ENCODE results near the gene PAIP2B. TPM values are rescaled to one million over a fixed set of nuclear protein-coding genes. Genes with fewer than 3 reads are reported as not detected.

The PAIP2B gene
- total and polyA plus RNA-seq, 4 donors: 1.4 to 10.4 (median 6.0) TPM

DNA sequence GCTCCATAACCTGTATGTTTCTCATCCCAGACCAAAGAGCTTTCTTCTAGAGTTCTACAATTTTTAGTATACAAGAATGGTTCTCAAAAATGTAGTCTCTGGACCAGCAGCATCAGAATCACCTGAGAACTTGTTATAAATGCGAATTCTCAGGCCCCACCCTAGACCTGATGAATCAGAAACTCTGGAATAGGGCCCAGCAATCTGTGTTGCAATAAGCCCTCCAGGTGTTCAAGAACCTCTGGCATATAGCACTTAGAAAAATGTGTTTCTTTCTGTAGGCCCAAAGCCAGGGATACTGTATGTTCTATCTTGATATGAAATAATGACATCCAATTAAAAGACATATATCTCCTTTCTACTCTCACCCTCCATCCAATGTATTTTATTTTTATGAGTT is 10.4 kb downstream of the PAIP2B start:
- H3K36me3 ChIP-seq (ENCODE audit: control insufficient read depth in 4 of 4, insufficient read depth in 4 of 4, low read length in 4 of 4): no peaks in the 10 kb centered on the region
- H3K27me3 ChIP-seq (ENCODE audit: control insufficient read depth in 3 of 3, insufficient read depth in 3 of 3, low read length in 2 of 3): no peaks in the 10 kb centered on the region
- DNase-seq (no peak), ATAC-seq (ENCODE audit: insufficient read depth, low FRiP score) (no peak)
- WGBS, 2 donors: 65 to 86% methylated on average over 1 of the region's 1 CpG
- TF ChIP-seq, protein P1, sequence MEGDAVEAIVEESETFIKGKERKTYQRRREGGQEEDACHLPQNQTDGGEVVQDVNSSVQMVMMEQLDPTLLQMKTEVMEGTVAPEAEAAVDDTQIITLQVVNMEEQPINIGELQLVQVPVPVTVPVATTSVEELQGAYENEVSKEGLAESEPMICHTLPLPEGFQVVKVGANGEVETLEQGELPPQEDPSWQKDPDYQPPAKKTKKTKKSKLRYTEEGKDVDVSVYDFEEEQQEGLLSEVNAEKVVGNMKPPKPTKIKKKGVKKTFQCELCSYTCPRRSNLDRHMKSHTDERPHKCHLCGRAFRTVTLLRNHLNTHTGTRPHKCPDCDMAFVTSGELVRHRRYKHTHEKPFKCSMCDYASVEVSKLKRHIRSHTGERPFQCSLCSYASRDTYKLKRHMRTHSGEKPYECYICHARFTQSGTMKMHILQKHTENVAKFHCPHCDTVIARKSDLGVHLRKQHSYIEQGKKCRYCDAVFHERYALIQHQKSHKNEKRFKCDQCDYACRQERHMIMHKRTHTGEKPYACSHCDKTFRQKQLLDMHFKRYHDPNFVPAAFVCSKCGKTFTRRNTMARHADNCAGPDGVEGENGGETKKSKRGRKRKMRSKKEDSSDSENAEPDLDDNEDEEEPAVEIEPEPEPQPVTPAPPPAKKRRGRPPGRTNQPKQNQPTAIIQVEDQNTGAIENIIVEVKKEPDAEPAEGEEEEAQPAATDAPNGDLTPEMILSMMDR (IDR thresholded peaks at IDR 0.05; ENCODE audit: control extremely low read depth, extremely low read depth): no peak
- no peaks in the 10 kb centered on the region for H3K4me1 ChIP-seq (ENCODE audit: control insufficient read depth in 5 of 5, insufficient read depth in 5 of 5, low read length in 5 of 5)
- no peak overlapping the region for H3K9ac ChIP-seq (ENCODE audit: insufficient read depth in 1 of 2, low read length in 2 of 2)
- no peaks in the 10 kb centered on the region for H3K9me3 ChIP-seq (ENCODE audit: control insufficient read depth in 4 of 4, insufficient read depth in 3 of 4, low read length in 3 of 4)
- H3K27ac ChIP-seq (ENCODE audit: low read depth in 1 of 2, low read length in 1 of 2): no peak overlapping the region
- H3K4me3 ChIP-seq: no peak overlapping the region

DNA sequence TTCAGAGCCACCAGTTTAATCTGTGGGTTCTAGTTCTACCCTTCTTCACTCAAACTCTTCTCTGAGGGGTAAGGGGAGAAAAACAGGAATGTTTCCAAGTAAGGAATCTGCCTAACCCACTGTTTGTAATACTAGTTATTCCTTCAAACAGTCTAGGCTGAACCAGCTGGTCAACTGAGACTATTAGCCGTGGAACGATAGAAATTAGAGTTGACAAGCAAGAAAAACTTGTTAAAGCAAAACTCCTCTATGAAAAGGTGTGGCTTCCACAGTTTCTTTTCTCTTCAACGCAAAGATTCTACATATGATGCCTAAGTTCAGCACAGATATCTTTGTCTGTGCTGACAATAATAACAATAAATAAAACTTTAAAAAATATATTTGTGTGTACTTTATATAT is 11.5 kb downstream of the PAIP2B start:
- Histone ChIP-seq H3K9me3 (ENCODE audit: control insufficient read depth in 4 of 4, insufficient read depth in 3 of 4, low read length in 3 of 4) (no peaks in the 10 kb centered on the region), H3K36me3 (ENCODE audit: control insufficient read depth in 4 of 4, insufficient read depth in 4 of 4, low read length in 4 of 4) (no peaks in the 10 kb centered on the region), H3K4me3 (no peak overlapping the region), H3K9ac (ENCODE audit: insufficient read depth in 1 of 2, low read length in 2 of 2) (no peak overlapping the region), H3K27me3 (ENCODE audit: control insufficient read depth in 3 of 3, insufficient read depth in 3 of 3, low read length in 2 of 3) (no peaks in the 10 kb centered on the region), H3K4me1 (ENCODE audit: control insufficient read depth in 5 of 5, insufficient read depth in 5 of 5, low read length in 5 of 5) (no peaks in the 10 kb centered on the region), H3K27ac (ENCODE audit: low read depth in 1 of 2, low read length in 1 of 2) (no peak overlapping the region)
- WGBS, 2 donors: 79 to 95% methylated on average over 3 of the region's 3 CpGs
- TF ChIP-seq, protein P1 (IDR thresholded peaks at IDR 0.05; ENCODE audit: control extremely low read depth, extremely low read depth): no peak
- ATAC-seq (ENCODE audit: insufficient read depth, low FRiP score): no peak
- peak in 1 of 3 donors; percentile 11 for DNase-seq

DNA sequence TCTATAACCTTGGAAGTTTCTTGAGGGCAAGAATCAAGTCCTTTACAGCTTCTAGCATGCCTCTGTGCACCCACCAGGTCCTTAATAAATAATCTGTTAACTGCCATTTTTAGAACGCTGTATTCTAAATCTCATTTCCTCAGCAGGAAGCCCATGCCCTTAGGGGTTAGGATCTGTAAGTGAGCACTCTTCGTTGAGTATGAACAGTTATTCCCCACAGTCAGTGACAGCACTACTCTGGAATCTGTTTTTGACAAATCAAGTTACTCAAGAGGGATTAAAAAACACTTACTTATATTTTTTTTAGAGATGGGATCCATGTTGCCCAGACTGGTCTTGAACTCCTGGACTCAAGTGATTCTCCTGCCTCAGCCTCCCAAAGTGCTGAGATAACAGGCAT is 14.6 kb downstream of the PAIP2B start:
- 59 to 66% methylated on average over 2 of the region's 2 CpGs for WGBS, 2 donors
- no peaks in the 10 kb centered on the region for H3K27me3 ChIP-seq (ENCODE audit: control insufficient read depth in 3 of 3, insufficient read depth in 3 of 3, low read length in 2 of 3)
- no peak for DNase-seq
- TF ChIP-seq, protein P1 (IDR thresholded peaks at IDR 0.05; ENCODE audit: control extremely low read depth, extremely low read depth): no peak
- ATAC-seq (ENCODE audit: insufficient read depth, low FRiP score): no peak
- H3K36me3 ChIP-seq (ENCODE audit: control insufficient read depth in 4 of 4, insufficient read depth in 4 of 4, low read length in 4 of 4): no peaks in the 10 kb centered on the region
- H3K9ac ChIP-seq (ENCODE audit: insufficient read depth in 1 of 2, low read length in 2 of 2): no peak overlapping the region
- H3K4me1 ChIP-seq (ENCODE audit: control insufficient read depth in 5 of 5, insufficient read depth in 5 of 5, low read length in 5 of 5): peaks cover 0 to 2% (median 0%) of the 10 kb centered on the region in 5 donors
- H3K9me3 ChIP-seq (ENCODE audit: control insufficient read depth in 4 of 4, insufficient read depth in 3 of 4, low read length in 3 of 4): no peaks in the 10 kb centered on the region
- H3K4me3 ChIP-seq: no peak overlapping the region
- H3K27ac ChIP-seq (ENCODE audit: low read depth in 1 of 2, low read length in 1 of 2): no peak overlapping the region

DNA sequence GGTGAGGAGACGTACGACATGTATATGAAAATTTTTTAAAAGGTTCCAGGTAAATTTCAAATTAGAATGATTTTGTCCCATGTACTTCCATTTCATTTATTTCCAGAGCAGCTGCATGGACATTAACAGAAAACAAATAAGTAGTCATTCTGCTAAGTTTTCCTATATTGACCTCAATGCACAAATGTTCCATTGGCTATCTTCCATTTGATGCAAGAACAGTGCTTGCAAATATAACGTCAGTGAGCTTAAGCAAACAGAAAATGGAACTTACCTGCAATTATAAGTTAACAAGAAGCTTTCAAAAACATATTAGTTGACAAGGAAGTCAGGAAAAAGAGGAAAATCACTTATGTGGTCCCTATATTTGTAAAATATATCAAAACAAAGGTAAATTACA is 16.6 kb downstream of the PAIP2B start:
- H3K4me3 ChIP-seq: no peak overlapping the region
- peaks cover 0 to 2% (median 0%) of the 10 kb centered on the region in 4 donors for H3K9me3 ChIP-seq (ENCODE audit: control insufficient read depth in 4 of 4, insufficient read depth in 3 of 4, low read length in 3 of 4)
- no peak overlapping the region for H3K27ac ChIP-seq (ENCODE audit: low read depth in 1 of 2, low read length in 1 of 2)
- H3K4me1 ChIP-seq (ENCODE audit: control insufficient read depth in 5 of 5, insufficient read depth in 5 of 5, low read length in 5 of 5): peaks cover 0 to 4% (median 0%) of the 10 kb centered on the region in 5 donors
- WGBS, 2 donors: 86 to 88% methylated on average over 3 of the region's 3 CpGs
- TF ChIP-seq, protein P1 (IDR thresholded peaks at IDR 0.05; ENCODE audit: control extremely low read depth, extremely low read depth): no peak
- ATAC-seq (ENCODE audit: insufficient read depth, low FRiP score) (no peak), DNase-seq (peak in 1 of 3 donors; percentile 39)
- H3K36me3 ChIP-seq (ENCODE audit: control insufficient read depth in 4 of 4, insufficient read depth in 4 of 4, low read length in 4 of 4): peaks cover 0 to 2% (median 0%) of the 10 kb centered on the region in 4 donors
- no peaks in the 10 kb centered on the region for H3K27me3 ChIP-seq (ENCODE audit: control insufficient read depth in 3 of 3, insufficient read depth in 3 of 3, low read length in 2 of 3)
- no peak overlapping the region for H3K9ac ChIP-seq (ENCODE audit: insufficient read depth in 1 of 2, low read length in 2 of 2)
